ENCODE measurements around the gene TRAPPC10. TPM values are rescaled to one million over a fixed set of nuclear protein-coding genes. Genes with fewer than 3 reads are reported as not detected.

TRAPPC10 gene
- total and polyA plus RNA-seq, 9 of the 15 experiments (the other 6 are each of a cell fraction or from before 2014, with no cell fraction given) = 1.1 to 33.8 (median 24.3) TPM

Small RNA genes within 50 kb of the gene (small RNA-seq; reads per million reads assigned to genes)
- gene RNU6-1150P = not detected

Other genes with a start within 250 kb of the TRAPPC10 start
- 23.1 and 29.0 TPM in 2 replicates for gene CSTB, start 236.0 kb upstream of the TRAPPC10 start, total RNA-seq (2014; rRNA removed)
- 20.8 and 21.1 TPM in 2 replicates for gene CSTB, start 236.0 kb upstream of the TRAPPC10 start, total RNA-seq (2014; rRNA removed; fragmentation: Illumina TruSeq; extraction: Trizol)
- 31.7 and 34.9 TPM in 2 replicates for gene CSTB, start 236.0 kb upstream of the TRAPPC10 start, total RNA-seq (2015; rRNA removed; fragmentation: Illumina TruSeq; extraction: Trizol)
- 43.5 and 48.1 TPM in 2 replicates for gene CSTB, start 236.0 kb upstream of the TRAPPC10 start, total RNA-seq (2021)
- 46.6 and 58.0 TPM in 2 replicates for gene CSTB, start 236.0 kb upstream of the TRAPPC10 start, polyA plus RNA-seq (2011; rRNA removed)
- gene CSTB, start 236.0 kb upstream of the TRAPPC10 start, polyA plus RNA-seq (2014; fragmentation: Illumina TruSeq; extraction: Trizol) = 64.2 and 79.8 TPM in 2 replicates
- gene CSTB, start 236.0 kb upstream of the TRAPPC10 start, polyA plus RNA-seq (2014; fragmentation: Nextera tagmentation; extraction: Ambion mirVana) = 10 to 100 TPM; 12.4 to 17.1 TPM
- 65.0 and 67.8 TPM in 2 replicates for gene CSTB, start 236.0 kb upstream of the TRAPPC10 start, polyA plus RNA-seq (2014; rRNA removed)
- gene RRP1, start 222.7 kb upstream of the TRAPPC10 start, total RNA-seq (2014; rRNA removed) = 68.6 and 84.3 TPM in 2 replicates
- gene RRP1, start 222.7 kb upstream of the TRAPPC10 start, total RNA-seq (2014; rRNA removed; fragmentation: Illumina TruSeq; extraction: Trizol) = 40.5 and 48.5 TPM in 2 replicates
- 51.6 and 52.9 TPM in 2 replicates for gene RRP1, start 222.7 kb upstream of the TRAPPC10 start, total RNA-seq (2015; rRNA removed; fragmentation: Illumina TruSeq; extraction: Trizol)
- gene RRP1, start 222.7 kb upstream of the TRAPPC10 start, total RNA-seq (2021) = 89.1 and 105 TPM in 2 replicates
- 38.0 and 47.3 TPM in 2 replicates for gene RRP1, start 222.7 kb upstream of the TRAPPC10 start, polyA plus RNA-seq (2011; rRNA removed)
- gene RRP1, start 222.7 kb upstream of the TRAPPC10 start, polyA plus RNA-seq (2014; fragmentation: Illumina TruSeq; extraction: Trizol) = 79.7 and 97.5 TPM in 2 replicates
- 1 to 10 TPM in 1 of 2 experiments, under 1 TPM in 1; 0.89 to 1.8 TPM for gene RRP1, start 222.7 kb upstream of the TRAPPC10 start, polyA plus RNA-seq (2014; fragmentation: Nextera tagmentation; extraction: Ambion mirVana)
- gene RRP1, start 222.7 kb upstream of the TRAPPC10 start, polyA plus RNA-seq (2014; rRNA removed) = 60.2 and 64.7 TPM in 2 replicates
- gene AGPAT3, start 147.1 kb upstream of the TRAPPC10 start, total RNA-seq (2014; rRNA removed) = 41.3 and 50.4 TPM in 2 replicates
- gene AGPAT3, start 147.1 kb upstream of the TRAPPC10 start, total RNA-seq (2014; rRNA removed; fragmentation: Illumina TruSeq; extraction: Trizol) = 27.3 and 28.6 TPM in 2 replicates
- 33.7 and 35.7 TPM in 2 replicates for gene AGPAT3, start 147.1 kb upstream of the TRAPPC10 start, total RNA-seq (2015; rRNA removed; fragmentation: Illumina TruSeq; extraction: Trizol)
- gene AGPAT3, start 147.1 kb upstream of the TRAPPC10 start, total RNA-seq (2021) = 88.4 and 90.1 TPM in 2 replicates
- gene AGPAT3, start 147.1 kb upstream of the TRAPPC10 start, polyA plus RNA-seq (2011; rRNA removed) = 48.3 and 63.4 TPM in 2 replicates
- 33.2 and 48.4 TPM in 2 replicates for gene AGPAT3, start 147.1 kb upstream of the TRAPPC10 start, polyA plus RNA-seq (2014; fragmentation: Illumina TruSeq; extraction: Trizol)
- 1 to 10 TPM; 1.5 TPM for gene AGPAT3, start 147.1 kb upstream of the TRAPPC10 start, polyA plus RNA-seq (2014; fragmentation: Nextera tagmentation; extraction: Ambion mirVana)
- gene AGPAT3, start 147.1 kb upstream of the TRAPPC10 start, polyA plus RNA-seq (2014; rRNA removed) = 46.6 and 50.1 TPM in 2 replicates
- 47.0 and 58.9 TPM in 2 replicates for gene PWP2, start 95.1 kb downstream of the TRAPPC10 start, total RNA-seq (2014; rRNA removed)
- gene PWP2, start 95.1 kb downstream of the TRAPPC10 start, total RNA-seq (2014; rRNA removed; fragmentation: Illumina TruSeq; extraction: Trizol) = 23.1 and 24.6 TPM in 2 replicates
- 33.1 and 36.6 TPM in 2 replicates for gene PWP2, start 95.1 kb downstream of the TRAPPC10 start, total RNA-seq (2015; rRNA removed; fragmentation: Illumina TruSeq; extraction: Trizol)
- 46.5 and 57.6 TPM in 2 replicates for gene PWP2, start 95.1 kb downstream of the TRAPPC10 start, total RNA-seq (2021)
- 27.7 and 28.7 TPM in 2 replicates for gene PWP2, start 95.1 kb downstream of the TRAPPC10 start, polyA plus RNA-seq (2011; rRNA removed)
- gene PWP2, start 95.1 kb downstream of the TRAPPC10 start, polyA plus RNA-seq (2014; fragmentation: Illumina TruSeq; extraction: Trizol) = 31.1 and 35.2 TPM in 2 replicates
- 1 to 10 TPM in 1 of 2 experiments, under 1 TPM in 1; 0.72 to 1.9 TPM for gene PWP2, start 95.1 kb downstream of the TRAPPC10 start, polyA plus RNA-seq (2014; fragmentation: Nextera tagmentation; extraction: Ambion mirVana)
- 35.3 and 40.6 TPM in 2 replicates for gene PWP2, start 95.1 kb downstream of the TRAPPC10 start, polyA plus RNA-seq (2014; rRNA removed)
- gene GATD3, start 121.4 kb downstream of the TRAPPC10 start, total RNA-seq (2014; rRNA removed) = 45.4 and 64.8 TPM in 2 replicates
- gene GATD3, start 121.4 kb downstream of the TRAPPC10 start, total RNA-seq (2014; rRNA removed; fragmentation: Illumina TruSeq; extraction: Trizol) = 20.4 and 26.6 TPM in 2 replicates
- gene GATD3, start 121.4 kb downstream of the TRAPPC10 start, total RNA-seq (2015; rRNA removed; fragmentation: Illumina TruSeq; extraction: Trizol) = 37.8 and 39.5 TPM in 2 replicates
- gene GATD3, start 121.4 kb downstream of the TRAPPC10 start, total RNA-seq (2021) = 70.1 and 77.0 TPM in 2 replicates
- 45.4 and 47.3 TPM in 2 replicates for gene GATD3, start 121.4 kb downstream of the TRAPPC10 start, polyA plus RNA-seq (2011; rRNA removed)
- gene GATD3, start 121.4 kb downstream of the TRAPPC10 start, polyA plus RNA-seq (2014; fragmentation: Illumina TruSeq; extraction: Trizol) = 25.3 and 36.6 TPM in 2 replicates
- 10 to 100 TPM; 11.2 to 24.9 TPM for gene GATD3, start 121.4 kb downstream of the TRAPPC10 start, polyA plus RNA-seq (2014; fragmentation: Nextera tagmentation; extraction: Ambion mirVana)
- 65.4 and 78.6 TPM in 2 replicates for gene GATD3, start 121.4 kb downstream of the TRAPPC10 start, polyA plus RNA-seq (2014; rRNA removed)
- 0.18 and 0.24 TPM in 2 replicates for gene ICOSLG, start 228.6 kb downstream of the TRAPPC10 start, total RNA-seq (2014; rRNA removed)
- 0.07 TPM in 1 of 2 replicates, not detected in the other for gene ICOSLG, start 228.6 kb downstream of the TRAPPC10 start, total RNA-seq (2014; rRNA removed; fragmentation: Illumina TruSeq; extraction: Trizol)
- gene ICOSLG, start 228.6 kb downstream of the TRAPPC10 start, total RNA-seq (2015; rRNA removed; fragmentation: Illumina TruSeq; extraction: Trizol) = 0.07 and 0.19 TPM in 2 replicates
- gene ICOSLG, start 228.6 kb downstream of the TRAPPC10 start, total RNA-seq (2021) = 0.34 and 0.62 TPM in 2 replicates
- 1.4 and 2.8 TPM in 2 replicates for gene ICOSLG, start 228.6 kb downstream of the TRAPPC10 start, polyA plus RNA-seq (2011; rRNA removed)
- 0.15 and 0.39 TPM in 2 replicates for gene ICOSLG, start 228.6 kb downstream of the TRAPPC10 start, polyA plus RNA-seq (2014; fragmentation: Illumina TruSeq; extraction: Trizol)
- gene ICOSLG, start 228.6 kb downstream of the TRAPPC10 start, polyA plus RNA-seq (2014; fragmentation: Nextera tagmentation; extraction: Ambion mirVana) = under 1 TPM; 0.01 TPM
- 0.15 and 0.23 TPM in 2 replicates for gene ICOSLG, start 228.6 kb downstream of the TRAPPC10 start, polyA plus RNA-seq (2014; rRNA removed)
- 0.12 TPM in 1 of 2 replicates, not detected in the other for gene DNMT3L, start 249.6 kb downstream of the TRAPPC10 start, total RNA-seq (2014; rRNA removed)
- gene DNMT3L, start 249.6 kb downstream of the TRAPPC10 start, total RNA-seq (2014; rRNA removed; fragmentation: Illumina TruSeq; extraction: Trizol) = not detected in 2 replicates
- not detected in 2 replicates for gene DNMT3L, start 249.6 kb downstream of the TRAPPC10 start, total RNA-seq (2015; rRNA removed; fragmentation: Illumina TruSeq; extraction: Trizol)
- gene DNMT3L, start 249.6 kb downstream of the TRAPPC10 start, total RNA-seq (2021) = not detected in 2 replicates
- gene DNMT3L, start 249.6 kb downstream of the TRAPPC10 start, polyA plus RNA-seq (2011; rRNA removed) = 0.09 TPM in 1 of 2 replicates, not detected in the other
- not detected in 2 replicates for gene DNMT3L, start 249.6 kb downstream of the TRAPPC10 start, polyA plus RNA-seq (2014; fragmentation: Illumina TruSeq; extraction: Trizol)
- not detected for gene DNMT3L, start 249.6 kb downstream of the TRAPPC10 start, polyA plus RNA-seq (2014; fragmentation: Nextera tagmentation; extraction: Ambion mirVana)
- 0.08 TPM in 1 of 2 replicates, not detected in the other for gene DNMT3L, start 249.6 kb downstream of the TRAPPC10 start, polyA plus RNA-seq (2014; rRNA removed)

Data from K562 (cell line).